Measurements from ENCODE around the gene TTC4.

The TTC4 gene

GRCh38 chr1:54686155-54686554 lies 29.5 kb upstream of the TTC4 start:
- no peaks in the 10 kb centered on the region for H3K9me3 ChIP-seq (ENCODE audit: control insufficient read depth, low read length)
- no peaks in the 10 kb centered on the region for H3K27me3 ChIP-seq (ENCODE audit: control insufficient read depth, insufficient read depth, low read length)
- H3K36me3 ChIP-seq (ENCODE audit: control insufficient read depth, insufficient read depth, low read length), result no peaks in the 10 kb centered on the region
- H3K4me1 ChIP-seq (ENCODE audit: control insufficient read depth, insufficient read depth, low read length), result no peaks in the 10 kb centered on the region
- no peak overlapping the region for H3K9ac ChIP-seq (ENCODE audit: low read length)
- no peak overlapping the region for H3K4me3 ChIP-seq (ENCODE audit: low read length)

GRCh38 chr1:54694771-54695170 lies 20.9 kb upstream of the TTC4 start:
- Histone ChIP-seq H3K4me1 (ENCODE audit: control insufficient read depth, insufficient read depth, low read length) (no peaks in the 10 kb centered on the region), H3K36me3 (ENCODE audit: control insufficient read depth, insufficient read depth, low read length) (no peaks in the 10 kb centered on the region), H3K9ac (ENCODE audit: low read length) (no peak overlapping the region), H3K27me3 (ENCODE audit: control insufficient read depth, insufficient read depth, low read length) (no peaks in the 10 kb centered on the region), H3K4me3 (ENCODE audit: low read length) (no peak overlapping the region), H3K9me3 (ENCODE audit: control insufficient read depth, low read length) (no peaks in the 10 kb centered on the region)

- H3K36me3 ChIP-seq (ENCODE audit: control insufficient read depth, insufficient read depth, low read length), result no peaks in the 10 kb centered on the region
- no peaks in the 10 kb centered on the region for H3K9me3 ChIP-seq (ENCODE audit: control insufficient read depth, low read length)
- no peaks in the 10 kb centered on the region for H3K4me1 ChIP-seq (ENCODE audit: control insufficient read depth, insufficient read depth, low read length)
- H3K4me3 ChIP-seq (ENCODE audit: low read length), result no peak overlapping the region
- H3K27me3 ChIP-seq (ENCODE audit: control insufficient read depth, insufficient read depth, low read length), result no peaks in the 10 kb centered on the region
- no peak overlapping the region for H3K9ac ChIP-seq (ENCODE audit: low read length)
Measured at GRCh38 chr1:54695221-54695620, 20.4 kb upstream of the TTC4 start.

GRCh38 chr1:54695764-54696163 lies 19.9 kb upstream of the TTC4 start:
- H3K27me3 ChIP-seq (ENCODE audit: control insufficient read depth, insufficient read depth, low read length), result no peaks in the 10 kb centered on the region
- no peaks in the 10 kb centered on the region for H3K36me3 ChIP-seq (ENCODE audit: control insufficient read depth, insufficient read depth, low read length)
- H3K9me3 ChIP-seq (ENCODE audit: control insufficient read depth, low read length), result no peaks in the 10 kb centered on the region
- no peaks in the 10 kb centered on the region for H3K4me1 ChIP-seq (ENCODE audit: control insufficient read depth, insufficient read depth, low read length)
- H3K9ac ChIP-seq (ENCODE audit: low read length), result no peak overlapping the region
- no peak overlapping the region for H3K4me3 ChIP-seq (ENCODE audit: low read length)

GRCh38 chr1:54696262-54696661 lies 19.4 kb upstream of the TTC4 start:
- H3K4me1 ChIP-seq (ENCODE audit: control insufficient read depth, insufficient read depth, low read length), result no peaks in the 10 kb centered on the region
- H3K4me3 ChIP-seq (ENCODE audit: low read length), result no peak overlapping the region
- H3K9me3 ChIP-seq (ENCODE audit: control insufficient read depth, low read length), result no peaks in the 10 kb centered on the region
- no peak overlapping the region for H3K9ac ChIP-seq (ENCODE audit: low read length)
- no peaks in the 10 kb centered on the region for H3K27me3 ChIP-seq (ENCODE audit: control insufficient read depth, insufficient read depth, low read length)
- H3K36me3 ChIP-seq (ENCODE audit: control insufficient read depth, insufficient read depth, low read length), result no peaks in the 10 kb centered on the region

- no peaks in the 10 kb centered on the region for H3K4me1 ChIP-seq (ENCODE audit: control insufficient read depth, insufficient read depth, low read length)
- no peaks in the 10 kb centered on the region for H3K36me3 ChIP-seq (ENCODE audit: control insufficient read depth, insufficient read depth, low read length)
- H3K4me3 ChIP-seq (ENCODE audit: low read length), result no peak overlapping the region
- no peaks in the 10 kb centered on the region for H3K27me3 ChIP-seq (ENCODE audit: control insufficient read depth, insufficient read depth, low read length)
- no peak overlapping the region for H3K9ac ChIP-seq (ENCODE audit: low read length)
- no peaks in the 10 kb centered on the region for H3K9me3 ChIP-seq (ENCODE audit: control insufficient read depth, low read length)
Measured at GRCh38 chr1:54697896-54698295, 17.8 kb upstream of the TTC4 start.

GRCh38 chr1:54698346-54698745 lies 17.3 kb upstream of the TTC4 start:
- H3K4me3 ChIP-seq (ENCODE audit: low read length), result no peak overlapping the region
- no peak overlapping the region for H3K9ac ChIP-seq (ENCODE audit: low read length)
- H3K4me1 ChIP-seq (ENCODE audit: control insufficient read depth, insufficient read depth, low read length), result no peaks in the 10 kb centered on the region
- H3K27me3 ChIP-seq (ENCODE audit: control insufficient read depth, insufficient read depth, low read length), result no peaks in the 10 kb centered on the region
- no peaks in the 10 kb centered on the region for H3K36me3 ChIP-seq (ENCODE audit: control insufficient read depth, insufficient read depth, low read length)
- H3K9me3 ChIP-seq (ENCODE audit: control insufficient read depth, low read length), result no peaks in the 10 kb centered on the region

GRCh38 chr1:54699936-54700525 lies 15.6 kb upstream of the TTC4 start:
- no peaks in the 10 kb centered on the region for H3K27me3 ChIP-seq (ENCODE audit: control insufficient read depth, insufficient read depth, low read length)
- no peak overlapping the region for H3K4me3 ChIP-seq (ENCODE audit: low read length)
- H3K4me1 ChIP-seq (ENCODE audit: control insufficient read depth, insufficient read depth, low read length), result no peaks in the 10 kb centered on the region
- no peak overlapping the region for H3K9ac ChIP-seq (ENCODE audit: low read length)
- no peaks in the 10 kb centered on the region for H3K36me3 ChIP-seq (ENCODE audit: control insufficient read depth, insufficient read depth, low read length)
- H3K9me3 ChIP-seq (ENCODE audit: control insufficient read depth, low read length), result no peaks in the 10 kb centered on the region

- no peaks in the 10 kb centered on the region for H3K27me3 ChIP-seq (ENCODE audit: control insufficient read depth, insufficient read depth, low read length)
- no peaks in the 10 kb centered on the region for H3K4me1 ChIP-seq (ENCODE audit: control insufficient read depth, insufficient read depth, low read length)
- H3K4me3 ChIP-seq (ENCODE audit: low read length), result no peak overlapping the region
- no peaks in the 10 kb centered on the region for H3K9me3 ChIP-seq (ENCODE audit: control insufficient read depth, low read length)
- no peak overlapping the region for H3K9ac ChIP-seq (ENCODE audit: low read length)
- H3K36me3 ChIP-seq (ENCODE audit: control insufficient read depth, insufficient read depth, low read length), result no peaks in the 10 kb centered on the region
Measured at GRCh38 chr1:54701066-54701465, 14.6 kb upstream of the TTC4 start.

GRCh38 chr1:54701996-54702395 lies 13.7 kb upstream of the TTC4 start:
- Histone ChIP-seq H3K4me3 (ENCODE audit: low read length) (no peak overlapping the region), H3K4me1 (ENCODE audit: control insufficient read depth, insufficient read depth, low read length) (no peaks in the 10 kb centered on the region), H3K36me3 (ENCODE audit: control insufficient read depth, insufficient read depth, low read length) (no peaks in the 10 kb centered on the region), H3K9me3 (ENCODE audit: control insufficient read depth, low read length) (no peaks in the 10 kb centered on the region), H3K9ac (ENCODE audit: low read length) (no peak overlapping the region), H3K27me3 (ENCODE audit: control insufficient read depth, insufficient read depth, low read length) (no peaks in the 10 kb centered on the region)

GRCh38 chr1:54703471-54703870 lies 12.2 kb upstream of the TTC4 start:
- H3K9me3 ChIP-seq (ENCODE audit: control insufficient read depth, low read length), result no peaks in the 10 kb centered on the region
- H3K36me3 ChIP-seq (ENCODE audit: control insufficient read depth, insufficient read depth, low read length), result no peaks in the 10 kb centered on the region
- H3K4me3 ChIP-seq (ENCODE audit: low read length), result no peak overlapping the region
- no peaks in the 10 kb centered on the region for H3K4me1 ChIP-seq (ENCODE audit: control insufficient read depth, insufficient read depth, low read length)
- H3K9ac ChIP-seq (ENCODE audit: low read length), result no peak overlapping the region
- no peaks in the 10 kb centered on the region for H3K27me3 ChIP-seq (ENCODE audit: control insufficient read depth, insufficient read depth, low read length)

- Histone ChIP-seq H3K27me3 (ENCODE audit: control insufficient read depth, insufficient read depth, low read length) (no peaks in the 10 kb centered on the region), H3K4me3 (ENCODE audit: low read length) (no peak overlapping the region), H3K4me1 (ENCODE audit: control insufficient read depth, insufficient read depth, low read length) (no peaks in the 10 kb centered on the region), H3K9ac (ENCODE audit: low read length) (no peak overlapping the region), H3K36me3 (ENCODE audit: control insufficient read depth, insufficient read depth, low read length) (no peaks in the 10 kb centered on the region), H3K9me3 (ENCODE audit: control insufficient read depth, low read length) (no peaks in the 10 kb centered on the region)
Measured at GRCh38 chr1:54705153-54705552, 10.5 kb upstream of the TTC4 start.

- Histone ChIP-seq H3K9me3 (ENCODE audit: control insufficient read depth, low read length) (no peaks in the 10 kb centered on the region), H3K9ac (ENCODE audit: low read length) (no peak overlapping the region), H3K4me1 (ENCODE audit: control insufficient read depth, insufficient read depth, low read length) (no peaks in the 10 kb centered on the region), H3K27me3 (ENCODE audit: control insufficient read depth, insufficient read depth, low read length) (no peaks in the 10 kb centered on the region), H3K36me3 (ENCODE audit: control insufficient read depth, insufficient read depth, low read length) (no peaks in the 10 kb centered on the region), H3K4me3 (ENCODE audit: low read length) (no peak overlapping the region)
Measured at GRCh38 chr1:54706419-54706818, 9.2 kb upstream of the TTC4 start.
